ENCODE data around the gene TTC4.

Gene TTC4

GRCh38 chr1:54777011-54777410, 61.4 kb downstream of the TTC4 start:
- H3K27ac Mint-ChIP-seq: no peak overlapping the region
- no peak overlapping the region for H3K4me3 Mint-ChIP-seq
- no peaks in the 10 kb centered on the region for H3K9me3 Mint-ChIP-seq (ENCODE audit: low read depth)
- no peaks in the 10 kb centered on the region for H3K4me1 Mint-ChIP-seq (ENCODE audit: low read depth)
- H3K36me3 Mint-ChIP-seq: peaks cover 8% of the 10 kb centered on the region
- H3K27me3 Mint-ChIP-seq: no peaks in the 10 kb centered on the region

GRCh38 chr1:54777431-54777830, 61.8 kb downstream of the TTC4 start:
- Mint-ChIP-seq H3K27ac (no peak overlapping the region), H3K9me3 (ENCODE audit: low read depth) (no peaks in the 10 kb centered on the region), H3K4me3 (no peak overlapping the region), H3K36me3 (peaks cover 8% of the 10 kb centered on the region), H3K4me1 (ENCODE audit: low read depth) (no peaks in the 10 kb centered on the region), H3K27me3 (no peaks in the 10 kb centered on the region)

GRCh38 chr1:54781023-54781723, 65.5 kb downstream of the TTC4 start:
- no peak overlapping the region for H3K4me3 Mint-ChIP-seq
- no peaks in the 10 kb centered on the region for H3K9me3 Mint-ChIP-seq (ENCODE audit: low read depth)
- H3K27me3 Mint-ChIP-seq: no peaks in the 10 kb centered on the region
- peaks cover 5% of the 10 kb centered on the region for H3K36me3 Mint-ChIP-seq
- no peak overlapping the region for H3K27ac Mint-ChIP-seq
- H3K4me1 Mint-ChIP-seq (ENCODE audit: low read depth): no peaks in the 10 kb centered on the region

- H3K4me3 Mint-ChIP-seq: no peak overlapping the region
- peaks cover 8% of the 10 kb centered on the region for H3K36me3 Mint-ChIP-seq
- H3K4me1 Mint-ChIP-seq (ENCODE audit: low read depth): no peaks in the 10 kb centered on the region
- H3K9me3 Mint-ChIP-seq (ENCODE audit: low read depth): no peaks in the 10 kb centered on the region
- H3K27ac Mint-ChIP-seq: no peak overlapping the region
- H3K27me3 Mint-ChIP-seq: no peaks in the 10 kb centered on the region
These were observed 66.5 kb downstream of the TTC4 start for GRCh38 chr1:54782156-54782555.

- Mint-ChIP-seq H3K4me3 (no peak overlapping the region), H3K9me3 (ENCODE audit: low read depth) (no peaks in the 10 kb centered on the region), H3K4me1 (ENCODE audit: low read depth) (no peaks in the 10 kb centered on the region), H3K27me3 (no peaks in the 10 kb centered on the region), H3K27ac (no peak overlapping the region), H3K36me3 (peaks cover 8% of the 10 kb centered on the region)
These were observed 66.9 kb downstream of the TTC4 start for GRCh38 chr1:54782588-54782987.

- no peaks in the 10 kb centered on the region for H3K9me3 Mint-ChIP-seq (ENCODE audit: low read depth)
- no peaks in the 10 kb centered on the region for H3K27me3 Mint-ChIP-seq
- H3K4me3 Mint-ChIP-seq: no peak overlapping the region
- no peak overlapping the region for H3K27ac Mint-ChIP-seq
- peaks cover 6% of the 10 kb centered on the region for H3K36me3 Mint-ChIP-seq
- no peaks in the 10 kb centered on the region for H3K4me1 Mint-ChIP-seq (ENCODE audit: low read depth)
These were observed 68.4 kb downstream of the TTC4 start for GRCh38 chr1:54784066-54784465.

GRCh38 chr1:54786778-54787177, 71.1 kb downstream of the TTC4 start:
- H3K36me3 Mint-ChIP-seq: peaks cover 4% of the 10 kb centered on the region
- no peaks in the 10 kb centered on the region for H3K9me3 Mint-ChIP-seq (ENCODE audit: low read depth)
- H3K27ac Mint-ChIP-seq: no peak overlapping the region
- no peaks in the 10 kb centered on the region for H3K27me3 Mint-ChIP-seq
- H3K4me3 Mint-ChIP-seq: no peak overlapping the region
- H3K4me1 Mint-ChIP-seq (ENCODE audit: low read depth): peaks cover 4% of the 10 kb centered on the region

- Mint-ChIP-seq H3K36me3 (peaks cover 3% of the 10 kb centered on the region), H3K27me3 (no peaks in the 10 kb centered on the region), H3K4me1 (ENCODE audit: low read depth) (peaks cover 4% of the 10 kb centered on the region), H3K9me3 (ENCODE audit: low read depth) (no peaks in the 10 kb centered on the region), H3K27ac (no peak overlapping the region), H3K4me3 (no peak overlapping the region)
These were observed 71.9 kb downstream of the TTC4 start for GRCh38 chr1:54787604-54788003.

GRCh38 chr1:54788459-54788858, 72.8 kb downstream of the TTC4 start:
- no peaks in the 10 kb centered on the region for H3K9me3 Mint-ChIP-seq (ENCODE audit: low read depth)
- H3K4me3 Mint-ChIP-seq: no peak overlapping the region
- peaks cover 4% of the 10 kb centered on the region for H3K4me1 Mint-ChIP-seq (ENCODE audit: low read depth)
- H3K27ac Mint-ChIP-seq: no peak overlapping the region
- H3K36me3 Mint-ChIP-seq: peaks cover 3% of the 10 kb centered on the region
- H3K27me3 Mint-ChIP-seq: no peaks in the 10 kb centered on the region

GRCh38 chr1:54791880-54792522, 76.3 kb downstream of the TTC4 start:
- Mint-ChIP-seq H3K4me3 (no peak overlapping the region), H3K36me3 (no peaks in the 10 kb centered on the region), H3K27me3 (no peaks in the 10 kb centered on the region), H3K9me3 (ENCODE audit: low read depth) (no peaks in the 10 kb centered on the region), H3K4me1 (ENCODE audit: low read depth) (peaks cover 7% of the 10 kb centered on the region), H3K27ac (no peak overlapping the region)
